ENCODE measurements around the gene HTRA3.

- TF ChIP-seq EZH2phosphoT487 (IDR thresholded peaks at IDR 0.05; ENCODE audit: insufficient read depth, low read depth) (no peak), EZH2 (IDR thresholded peaks at IDR 0.05; ENCODE audit: insufficient read depth, poor library complexity, severe bottlenecking) (no peak)
These were observed 47.9 kb downstream of the HTRA3 start for GRCh38 chr4:8317474-8317873.

Measured in GM23248 (cell line).